HepG2 (cell line): ENCODE measurements around the gene KREMEN1. TPM values are rescaled to one million over a fixed set of nuclear protein-coding genes. Genes with fewer than 3 reads are reported as not detected.

Experiments
- CBX1 ChIP-seq: IDR thresholded peaks from one replicate; pipeline ENCODE4 v1.6.1; 2016; ENCODE audit warnings: antibody characterized with exemption, low read depth
- CENPX ChIP-seq: sonication (generic); formaldehyde crosslinking; IDR thresholded peaks from 2 replicates; pipeline ENCODE4 v1.9.0; 2021; ENCODE audit warnings: mild to moderate bottlenecking, missing genetic modification reagents, moderate library complexity
- GABPB1 ChIP-seq: IDR thresholded peaks from 2 replicates; pipeline ENCODE4 v1.6.1; 2016; ENCODE audit warnings: mild to moderate bottlenecking, missing genetic modification reagents, moderate library complexity, missing compliant biosample characterization
- GTF3A ChIP-seq: sonication (generic); formaldehyde crosslinking; conservative IDR thresholded peaks from 2 replicates; pipeline ENCODE4 v1.4.0; 2020; ENCODE audit warnings: mild to moderate bottlenecking, missing genetic modification reagents
- MAZ ChIP-seq, 2 experiments: sonication (generic) in 1 of 2; formaldehyde crosslinking in 1 of 2; IDR thresholded peaks; 2 replicates each; pipeline versions ENCODE4 v1.5.0 to v1.6.1; 2012 to 2020; ENCODE audit warnings: low read depth in 2 of 2, mild to moderate bottlenecking in 2 of 2, borderline replicate concordance in 1 of 2, improper control_type of control experiment in 1 of 2, low read length in 1 of 2, missing genetic modification reagents in 1 of 2, moderate library complexity in 1 of 2
- SMARCC2 ChIP-seq: fragments of 450-650 bp; IDR thresholded peaks from 2 replicates; pipeline ENCODE4 v1.6.1; 2017; ENCODE audit warnings: antibody characterized with exemption, mild to moderate bottlenecking
- ZFP1 ChIP-seq: IDR thresholded peaks from 2 replicates; pipeline ENCODE4 v1.6.1; 2016
- ZNF234 ChIP-seq: sonication (generic); formaldehyde crosslinking; conservative IDR thresholded peaks from 2 replicates; pipeline ENCODE4 v1.5.1; 2020; ENCODE audit warnings: mild to moderate bottlenecking, missing genetic modification reagents
- ZNF616 ChIP-seq: sonication (generic); formaldehyde crosslinking; IDR thresholded peaks from 2 replicates; pipeline ENCODE4 v1.5.0; 2020; ENCODE audit warnings: low read depth, mild to moderate bottlenecking, missing genetic modification reagents
- polyA plus RNA-seq, 8 experiments: library from polyadenylated mRNA; depleted of rRNA in 3 of 8; stranded (reverse) in 7 of 8; unstranded in 1 of 8; fragments of >200 nt; fragmentation: Illumina TruSeq in 4 of 8; extraction: Trizol in 4 of 8; gene quantifications; 2 replicates each; pipeline versions ENCODE4 v1.2.1 to v1.2.3, GENCODE V29; 2011 to 2016; ENCODE audit warnings: low read depth in 4 of 8, missing spikeins in 1 of 8, mixed read lengths in 1 of 8; ENCODE audit not compliant: insufficient read depth in 1 of 8
- total RNA-seq, 5 experiments: library from RNA; depleted of rRNA; stranded (reverse); fragments of >200 nt; fragmentation: Illumina TruSeq; extraction: Trizol; gene quantifications; 2 replicates each; pipeline ENCODE4 v1.2.3, GENCODE V29; 2016; ENCODE audit warnings: low read depth in 1 of 5
- TF ChIP-seq, protein P1 (sequence below): IDR thresholded peaks from 2 replicates; pipeline ENCODE4 v1.6.1; 2016; ENCODE audit warnings: missing compliant biosample characterization, missing genetic modification reagents, borderline replicate concordance
- TF ChIP-seq, protein P2 (sequence below): sonication (generic); formaldehyde crosslinking; IDR thresholded peaks from 2 replicates; pipeline ENCODE4 v1.4.0; 2020; ENCODE audit warnings: missing genetic modification reagents, borderline replicate concordance

KREMEN1 gene
- total and polyA plus RNA-seq, 2 of the 13 experiments (the other 11 are each of a cell fraction or from before 2014, with no cell fraction given), result 9.8 to 13.8 TPM

GRCh38 chr22:29093030-29093429 is 20.2 kb downstream of the KREMEN1 start (continued):
- TF ChIP-seq ZFP1 (CRISPR knock-in tag) (no peak), ZNF616 (CRISPR knock-in tag) (no peak), GTF3A (CRISPR knock-in tag) (no peak), MAZ (IDR thresholded peaks at IDR 0.05; ENCODE audit: borderline replicate concordance, low read depth, low read length) (no peak), MAZ (CRISPR knock-in tag; IDR thresholded peaks at IDR 0.05; ENCODE audit: low read depth) (no peak), SMARCC2 (no peak), GABPB1 (CRISPR knock-in tag) (no peak), CBX1 (no peak), ZNF234 (CRISPR knock-in tag) (no peak), CENPX (CRISPR knock-in tag) (no peak)
- TF ChIP-seq, protein P1, sequence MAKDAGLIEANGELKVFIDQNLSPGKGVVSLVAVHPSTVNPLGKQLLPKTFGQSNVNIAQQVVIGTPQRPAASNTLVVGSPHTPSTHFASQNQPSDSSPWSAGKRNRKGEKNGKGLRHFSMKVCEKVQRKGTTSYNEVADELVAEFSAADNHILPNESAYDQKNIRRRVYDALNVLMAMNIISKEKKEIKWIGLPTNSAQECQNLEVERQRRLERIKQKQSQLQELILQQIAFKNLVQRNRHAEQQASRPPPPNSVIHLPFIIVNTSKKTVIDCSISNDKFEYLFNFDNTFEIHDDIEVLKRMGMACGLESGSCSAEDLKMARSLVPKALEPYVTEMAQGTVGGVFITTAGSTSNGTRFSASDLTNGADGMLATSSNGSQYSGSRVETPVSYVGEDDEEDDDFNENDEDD (CRISPR knock-in tag), result no peak
- TF ChIP-seq, protein P2, sequence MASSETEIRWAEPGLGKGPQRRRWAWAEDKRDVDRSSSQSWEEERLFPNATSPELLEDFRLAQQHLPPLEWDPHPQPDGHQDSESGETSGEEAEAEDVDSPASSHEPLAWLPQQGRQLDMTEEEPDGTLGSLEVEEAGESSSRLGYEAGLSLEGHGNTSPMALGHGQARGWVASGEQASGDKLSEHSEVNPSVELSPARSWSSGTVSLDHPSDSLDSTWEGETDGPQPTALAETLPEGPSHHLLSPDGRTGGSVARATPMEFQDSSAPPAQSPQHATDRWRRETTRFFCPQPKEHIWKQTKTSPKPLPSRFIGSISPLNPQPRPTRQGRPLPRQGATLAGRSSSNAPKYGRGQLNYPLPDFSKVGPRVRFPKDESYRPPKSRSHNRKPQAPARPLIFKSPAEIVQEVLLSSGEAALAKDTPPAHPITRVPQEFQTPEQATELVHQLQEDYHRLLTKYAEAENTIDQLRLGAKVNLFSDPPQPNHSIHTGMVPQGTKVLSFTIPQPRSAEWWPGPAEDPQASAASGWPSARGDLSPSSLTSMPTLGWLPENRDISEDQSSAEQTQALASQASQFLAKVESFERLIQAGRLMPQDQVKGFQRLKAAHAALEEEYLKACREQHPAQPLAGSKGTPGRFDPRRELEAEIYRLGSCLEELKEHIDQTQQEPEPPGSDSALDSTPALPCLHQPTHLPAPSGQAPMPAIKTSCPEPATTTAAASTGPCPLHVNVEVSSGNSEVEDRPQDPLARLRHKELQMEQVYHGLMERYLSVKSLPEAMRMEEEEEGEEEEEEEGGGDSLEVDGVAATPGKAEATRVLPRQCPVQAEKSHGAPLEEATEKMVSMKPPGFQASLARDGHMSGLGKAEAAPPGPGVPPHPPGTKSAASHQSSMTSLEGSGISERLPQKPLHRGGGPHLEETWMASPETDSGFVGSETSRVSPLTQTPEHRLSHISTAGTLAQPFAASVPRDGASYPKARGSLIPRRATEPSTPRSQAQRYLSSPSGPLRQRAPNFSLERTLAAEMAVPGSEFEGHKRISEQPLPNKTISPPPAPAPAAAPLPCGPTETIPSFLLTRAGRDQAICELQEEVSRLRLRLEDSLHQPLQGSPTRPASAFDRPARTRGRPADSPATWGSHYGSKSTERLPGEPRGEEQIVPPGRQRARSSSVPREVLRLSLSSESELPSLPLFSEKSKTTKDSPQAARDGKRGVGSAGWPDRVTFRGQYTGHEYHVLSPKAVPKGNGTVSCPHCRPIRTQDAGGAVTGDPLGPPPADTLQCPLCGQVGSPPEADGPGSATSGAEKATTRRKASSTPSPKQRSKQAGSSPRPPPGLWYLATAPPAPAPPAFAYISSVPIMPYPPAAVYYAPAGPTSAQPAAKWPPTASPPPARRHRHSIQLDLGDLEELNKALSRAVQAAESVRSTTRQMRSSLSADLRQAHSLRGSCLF (CRISPR knock-in tag), result no peak
